GM19238 (cell line): ENCODE results near the gene F10.
"Not testable (repeated sequence)": the region's sequence is repeated elsewhere in the genome, so short reads cannot be mapped to it uniquely, and the experiment has no call there.

Source experiments
- DNase-seq: peaks from one replicate; pipeline ENCODE4 v3.0.0; 2011; ENCODE audit warnings: low spot score; ENCODE audit not compliant: insufficient read length

F10 gene

GRCh38 chr13:113122550-113123225 is at the start of gene F10:
F10 (plus strand) TSS chr13:113122799; CDS start chr13:113122856, 57 bp downstream.
- no peak for DNase-seq

- no peak for DNase-seq
Observed at GRCh38 chr13:113073942-113074341, 48.7 kb upstream of the F10 start.

GRCh38 chr13:113074401-113074800 is 48.2 kb upstream of the F10 start:
- DNase-seq = no peak

- no peak for DNase-seq
Observed at GRCh38 chr13:113074876-113075275, 47.7 kb upstream of the F10 start.

- no peak for DNase-seq
Observed at GRCh38 chr13:113075711-113076110, 46.9 kb upstream of the F10 start.

DNA sequence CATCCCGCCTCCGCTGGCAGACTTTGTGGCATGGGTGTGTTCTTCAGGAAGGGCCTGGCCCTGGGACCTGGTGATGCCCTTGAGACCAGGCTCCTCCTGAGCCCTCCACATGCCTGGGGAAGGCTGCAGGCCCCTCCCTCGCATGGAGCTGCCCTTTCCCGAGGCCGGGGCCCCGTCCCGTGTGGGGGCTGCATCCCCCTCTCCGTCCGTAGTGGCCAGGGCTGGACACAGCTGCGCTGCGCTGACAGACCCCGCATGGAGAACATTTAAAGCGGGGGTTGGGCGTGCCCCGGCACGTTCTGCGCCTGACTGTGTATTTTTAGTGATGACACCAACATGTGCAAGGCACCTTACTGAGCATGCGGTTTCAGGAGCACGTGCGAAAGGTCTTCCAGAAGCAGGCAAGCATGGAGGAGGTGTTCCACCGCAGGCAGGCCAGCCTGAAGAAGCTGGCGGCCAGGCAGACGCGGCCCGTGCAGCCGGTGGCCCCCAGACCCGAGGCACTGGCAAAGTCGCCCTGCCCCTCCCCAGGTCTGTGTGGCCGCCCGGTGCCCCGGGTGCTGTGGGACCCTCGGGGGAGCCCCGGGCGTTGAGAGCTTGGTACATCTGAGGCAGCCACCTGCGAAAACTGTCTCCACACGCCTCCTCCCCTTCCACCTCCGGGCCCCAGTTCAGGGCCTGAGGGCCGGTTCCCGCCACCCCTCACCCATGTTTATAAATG is 45.8 kb upstream of the F10 start:
- DNase-seq = no peak

DNA sequence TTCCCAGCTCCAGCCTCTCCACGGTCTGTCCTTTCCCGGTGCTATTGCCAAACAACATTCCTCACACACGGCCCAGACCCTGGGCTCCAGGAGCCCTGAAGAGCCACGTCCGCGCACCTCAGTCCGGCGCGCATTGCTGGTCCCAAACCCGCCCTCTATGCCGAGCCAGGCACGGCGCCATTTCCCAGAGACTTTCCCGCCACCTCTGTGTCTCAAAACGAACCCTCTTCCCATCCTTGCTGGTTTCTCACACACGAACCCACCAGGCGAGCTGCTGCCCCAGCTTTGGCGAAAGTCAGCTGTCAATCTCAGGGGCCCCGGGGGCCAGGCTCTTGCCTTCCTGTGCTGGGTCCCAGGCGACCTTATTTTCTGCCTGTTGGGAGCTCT is 45.0 kb upstream of the F10 start:
- DNase-seq = no peak

GRCh38 chr13:113077953-113078901 is 44.4 kb upstream of the F10 start:
- no peak for DNase-seq

GRCh38 chr13:113078902-113079780 is 43.5 kb upstream of the F10 start:
- DNase-seq = no peak

GRCh38 chr13:113079781-113080080 is 42.9 kb upstream of the F10 start:
- not testable (repeated sequence) for DNase-seq

DNA sequence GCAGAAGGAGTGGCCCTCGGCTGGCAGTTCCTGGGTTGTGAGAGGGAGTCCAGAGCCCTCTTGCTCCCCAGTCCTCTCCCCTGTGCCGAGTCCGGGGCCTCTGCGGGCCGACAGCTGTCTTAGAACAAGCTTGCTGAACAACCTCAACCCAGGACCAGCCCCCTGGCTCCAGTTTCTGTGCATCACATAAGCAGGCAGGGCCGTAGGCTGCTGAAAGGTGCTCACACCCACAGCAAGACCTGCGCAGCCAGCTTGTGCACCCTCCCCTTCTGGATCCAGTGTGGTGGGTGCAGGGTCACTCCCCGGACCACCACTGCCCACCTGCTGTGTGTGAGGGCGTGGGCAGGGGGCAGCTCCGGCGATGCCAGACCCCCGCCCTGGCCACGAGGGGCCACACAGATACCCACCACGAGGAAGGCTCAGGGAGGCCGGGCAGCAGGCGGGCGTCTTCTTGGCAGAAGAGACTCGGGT is 42.2 kb upstream of the F10 start:
- no peak for DNase-seq

GRCh38 chr13:113080901-113081521 is 41.6 kb upstream of the F10 start:
- no peak for DNase-seq

GRCh38 chr13:113082198-113083021 is 40.2 kb upstream of the F10 start:
- DNase-seq = no peak

DNA sequence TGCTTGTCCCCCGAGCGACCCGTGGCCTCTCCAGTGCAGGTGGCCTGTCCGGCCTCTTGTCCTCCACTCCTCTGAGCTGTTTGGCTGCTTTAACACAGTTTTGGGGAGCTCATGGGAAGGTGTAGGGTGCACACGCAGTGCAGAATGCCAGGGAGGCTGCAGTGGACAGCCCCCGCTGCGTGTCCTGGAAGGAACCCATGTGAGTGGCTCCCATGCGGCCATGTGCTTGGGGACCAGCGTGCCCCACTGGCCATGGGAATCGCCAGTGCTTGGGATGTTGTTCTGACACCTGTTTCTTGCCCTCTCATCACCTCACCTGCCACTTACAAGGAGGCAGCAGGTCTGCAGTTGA is 39.6 kb upstream of the F10 start:
- no peak for DNase-seq

GRCh38 chr13:113083402-113084061 is 39.1 kb upstream of the F10 start:
- DNase-seq = no peak

DNA sequence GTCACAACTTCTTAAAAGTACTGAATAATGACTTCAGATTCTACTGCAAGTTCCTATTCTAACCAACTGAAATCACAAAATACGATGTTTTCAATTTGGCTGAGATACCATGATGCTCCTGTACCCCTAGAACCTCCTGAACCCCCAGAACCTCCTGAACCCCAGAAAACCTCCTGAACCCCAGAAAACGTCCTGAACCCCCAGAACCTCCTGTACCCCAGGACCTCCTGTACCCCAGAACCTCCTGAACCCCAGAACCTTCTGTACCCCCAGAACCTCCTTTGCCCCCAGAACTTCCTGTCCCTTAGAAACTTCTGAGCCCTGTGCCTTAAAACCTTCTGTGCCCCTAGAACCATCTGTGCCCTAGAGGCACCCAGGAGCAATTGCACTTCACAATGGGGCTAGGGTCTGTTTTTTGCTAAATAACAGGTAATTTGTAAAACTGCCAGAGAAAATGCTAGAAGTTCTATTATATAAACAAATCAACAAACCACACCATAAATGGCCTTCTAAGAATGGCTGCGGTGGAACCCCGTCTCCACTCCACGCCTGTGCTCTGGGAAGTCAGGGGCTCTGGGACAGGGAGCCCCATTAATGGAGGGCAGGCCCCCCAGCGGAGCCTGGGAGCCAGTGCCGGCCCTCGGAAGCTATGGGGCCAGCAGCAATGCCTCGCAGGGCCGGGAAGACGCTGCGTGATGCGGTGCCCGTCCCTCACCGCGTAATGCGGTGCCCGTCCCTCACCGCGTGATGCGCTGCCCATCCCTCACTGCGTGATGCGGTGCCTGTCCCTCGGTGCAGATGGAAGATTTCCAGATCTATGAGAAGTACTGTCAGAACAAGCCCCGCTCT is 38.3 kb upstream of the F10 start:
- no peak for DNase-seq

DNA sequence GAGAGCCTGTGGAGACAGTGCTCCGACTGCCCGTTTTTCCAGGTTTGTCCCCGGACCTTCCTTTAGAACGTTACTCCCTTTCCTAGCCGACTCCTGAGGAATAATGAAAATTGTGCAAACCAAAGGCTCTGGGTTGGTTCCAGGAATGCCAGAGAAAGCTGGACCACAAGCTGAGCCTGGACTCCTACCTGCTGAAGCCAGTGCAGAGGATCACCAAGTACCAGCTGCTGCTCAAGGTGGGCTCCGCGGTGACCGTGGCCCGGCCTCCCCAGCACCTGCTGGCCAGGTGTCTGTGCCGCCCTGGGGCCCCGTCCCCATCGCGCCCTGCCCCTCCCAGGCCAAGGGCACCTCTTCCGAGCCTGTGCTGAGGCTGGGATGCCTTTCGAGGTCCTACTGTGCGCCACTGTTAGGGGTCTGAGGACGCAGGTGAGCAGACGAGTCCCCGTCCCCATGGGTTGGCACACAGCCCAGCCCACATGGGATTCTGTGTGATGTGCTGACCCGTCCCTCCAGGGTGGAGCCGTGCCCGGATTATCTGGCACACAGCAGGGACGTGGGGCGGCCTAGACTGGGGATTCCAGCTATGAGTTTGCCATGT is 37.6 kb upstream of the F10 start:
- DNase-seq = no peak
